ENCODE data around the gene DISP3. TPM values are rescaled to one million over a fixed set of nuclear protein-coding genes. Genes with fewer than 3 reads are reported as not detected.

The DISP3 gene
- total RNA-seq, 1 donor from 2014 or later, result 0.12 TPM

- intact Hi-C loops (cut with DNase I), result no loop called here
- Histone ChIP-seq H3K36me3 (no peaks in the 10 kb centered on the region), H3K27ac (no peak overlapping the region), H3K4me1 (no peaks in the 10 kb centered on the region), H3K9me3 (no peaks in the 10 kb centered on the region), H3K4me3 (no peak overlapping the region), H3K27me3 (ENCODE audit: low read depth) (peaks cover 32% of the 10 kb centered on the region)
- ATAC-seq (no peak), DNase-seq (no peak)
- TF ChIP-seq CTCF (IDR thresholded peaks at IDR 0.05), result no peak
Observed at GRCh38 chr1:11567244-11568065, 88.5 kb downstream of the DISP3 start.

- DNase-seq, result no peak
- no peaks in the 10 kb centered on the region for H3K36me3 ChIP-seq
- no peaks in the 10 kb centered on the region for H3K4me1 ChIP-seq
- intact Hi-C loops (cut with DNase I), result no loop called here
- ATAC-seq, result no peak
- H3K4me3 ChIP-seq, result no peak overlapping the region
- no peaks in the 10 kb centered on the region for H3K9me3 ChIP-seq
- H3K27ac ChIP-seq, result no peak overlapping the region
- H3K27me3 ChIP-seq (ENCODE audit: low read depth), result peaks cover 23% of the 10 kb centered on the region
- no peak for TF ChIP-seq CTCF (IDR thresholded peaks at IDR 0.05)
Observed at GRCh38 chr1:11568687-11569086, 89.7 kb downstream of the DISP3 start.

- no peak for TF ChIP-seq CTCF (IDR thresholded peaks at IDR 0.05)
- DNase-seq, result no peak
- H3K36me3 ChIP-seq, result no peaks in the 10 kb centered on the region
- H3K27me3 ChIP-seq (ENCODE audit: low read depth), result peaks cover 21% of the 10 kb centered on the region
- H3K27ac ChIP-seq, result no peak overlapping the region
- H3K4me3 ChIP-seq, result no peak overlapping the region
- H3K4me1 ChIP-seq, result no peaks in the 10 kb centered on the region
- H3K9me3 ChIP-seq, result no peaks in the 10 kb centered on the region
- intact Hi-C loops (cut with DNase I), result no loop called here
- ATAC-seq, result no peak
Observed at GRCh38 chr1:11569551-11569950, 90.6 kb downstream of the DISP3 start.

GRCh38 chr1:11569954-11570353 lies 91.0 kb downstream of the DISP3 start:
- H3K9me3 ChIP-seq, result no peaks in the 10 kb centered on the region
- intact Hi-C loops (cut with DNase I), result no loop called here
- H3K36me3 ChIP-seq, result no peaks in the 10 kb centered on the region
- ATAC-seq (no peak), DNase-seq (no peak)
- H3K4me3 ChIP-seq, result no peak overlapping the region
- H3K27ac ChIP-seq, result no peak overlapping the region
- H3K4me1 ChIP-seq, result no peaks in the 10 kb centered on the region
- TF ChIP-seq CTCF (IDR thresholded peaks at IDR 0.05), result no peak
- H3K27me3 ChIP-seq (ENCODE audit: low read depth), result peaks cover 21% of the 10 kb centered on the region

- DNase-seq (no peak), ATAC-seq (no peak)
- Histone ChIP-seq H3K27ac (no peak overlapping the region), H3K4me1 (no peaks in the 10 kb centered on the region), H3K36me3 (no peaks in the 10 kb centered on the region), H3K9me3 (no peaks in the 10 kb centered on the region), H3K27me3 (ENCODE audit: low read depth) (peaks cover 21% of the 10 kb centered on the region), H3K4me3 (no peak overlapping the region)
- TF ChIP-seq CTCF (IDR thresholded peaks at IDR 0.05), result no peak
- intact Hi-C loops (cut with DNase I), result no loop called here
Observed at GRCh38 chr1:11570821-11571380, 91.9 kb downstream of the DISP3 start.
